Breast epithelium (tissue), 3 donors: ENCODE measurements around the gene SLC23A2.

ENCODE experiments used
- CTCF ChIP-seq, 3 donors: fragments of 450-650 bp; IDR thresholded peaks; one replicate each; pipeline ENCODE4 v1.5.1; 2016 to 2017; ENCODE audit warnings: antibody characterized with exemption in 3 of 3, mild to moderate bottlenecking in 3 of 3, moderate library complexity in 3 of 3
- POLR2A ChIP-seq: fragments of 450-650 bp; IDR thresholded peaks from one replicate; pipeline ENCODE4 v1.6.1; 2016; ENCODE audit warnings: antibody characterized with exemption, mild to moderate bottlenecking, moderate library complexity
- POLR2AphosphoS5 ChIP-seq, 3 donors: sonication (generic); formaldehyde crosslinking; IDR thresholded peaks; one replicate each; pipeline ENCODE4 v1.6.1; 2017; ENCODE audit warnings: antibody characterized with exemption in 3 of 3

DNA sequence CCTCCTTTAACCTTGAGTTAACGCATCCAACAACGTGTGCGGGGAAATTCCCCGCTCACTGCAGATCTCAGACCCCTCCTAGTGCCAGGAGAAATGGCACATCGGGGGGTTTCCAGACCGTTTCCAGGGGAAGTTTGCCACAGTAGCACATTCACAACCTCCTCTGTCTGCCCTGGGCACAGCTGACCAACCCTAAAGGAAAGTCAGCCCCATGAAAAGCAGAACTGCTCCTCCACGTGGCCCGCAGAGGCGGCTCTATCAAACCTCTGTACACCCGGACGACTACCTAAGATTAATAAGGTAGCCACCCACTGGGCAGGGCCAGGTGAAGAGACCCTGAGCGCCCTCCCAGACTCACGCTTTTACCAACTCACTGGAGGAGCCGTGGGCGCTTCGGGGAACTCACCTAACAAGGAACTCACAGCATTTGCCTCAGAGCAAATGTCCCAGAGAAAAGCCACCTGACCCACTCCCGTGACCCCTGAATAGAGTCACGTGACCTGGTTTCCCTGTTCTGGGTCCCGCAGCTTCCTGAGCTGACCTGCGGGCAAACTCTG is 186.5 kb downstream of the SLC23A2 start:
- TF ChIP-seq CTCF (IDR thresholded peaks at IDR 0.05) (no peak), POLR2AphosphoS5 (IDR thresholded peaks at IDR 0.05) (no peak), POLR2A (no peak)
